ENCODE measurements around the gene NFXL1.

Gene NFXL1

DNA sequence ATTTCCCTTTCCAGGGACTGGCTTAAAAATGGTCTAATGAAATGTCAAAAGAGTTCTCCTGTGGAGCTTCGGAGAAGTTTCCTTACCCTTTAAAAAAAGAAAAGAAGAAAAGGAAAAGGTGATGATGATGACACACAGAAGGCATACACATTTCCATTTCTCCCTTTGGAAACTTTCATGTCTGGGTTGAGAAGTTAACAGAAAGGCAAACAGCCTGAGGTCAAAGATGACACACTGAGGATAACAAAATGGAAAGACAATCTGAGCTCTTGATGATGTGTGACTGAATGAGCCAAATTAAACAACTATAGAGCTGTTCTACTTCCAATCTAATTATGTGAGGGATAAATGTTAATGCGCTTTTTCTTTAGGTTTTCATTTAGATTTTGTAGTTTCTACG, 32.2 kb downstream of the NFXL1 start:
- TF ChIP-seq, protein P1, sequence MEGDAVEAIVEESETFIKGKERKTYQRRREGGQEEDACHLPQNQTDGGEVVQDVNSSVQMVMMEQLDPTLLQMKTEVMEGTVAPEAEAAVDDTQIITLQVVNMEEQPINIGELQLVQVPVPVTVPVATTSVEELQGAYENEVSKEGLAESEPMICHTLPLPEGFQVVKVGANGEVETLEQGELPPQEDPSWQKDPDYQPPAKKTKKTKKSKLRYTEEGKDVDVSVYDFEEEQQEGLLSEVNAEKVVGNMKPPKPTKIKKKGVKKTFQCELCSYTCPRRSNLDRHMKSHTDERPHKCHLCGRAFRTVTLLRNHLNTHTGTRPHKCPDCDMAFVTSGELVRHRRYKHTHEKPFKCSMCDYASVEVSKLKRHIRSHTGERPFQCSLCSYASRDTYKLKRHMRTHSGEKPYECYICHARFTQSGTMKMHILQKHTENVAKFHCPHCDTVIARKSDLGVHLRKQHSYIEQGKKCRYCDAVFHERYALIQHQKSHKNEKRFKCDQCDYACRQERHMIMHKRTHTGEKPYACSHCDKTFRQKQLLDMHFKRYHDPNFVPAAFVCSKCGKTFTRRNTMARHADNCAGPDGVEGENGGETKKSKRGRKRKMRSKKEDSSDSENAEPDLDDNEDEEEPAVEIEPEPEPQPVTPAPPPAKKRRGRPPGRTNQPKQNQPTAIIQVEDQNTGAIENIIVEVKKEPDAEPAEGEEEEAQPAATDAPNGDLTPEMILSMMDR (conservative IDR thresholded peaks at IDR 0.05; ENCODE audit: low read depth, low read length): no peak
- DNase-seq (ENCODE audit: low read depth): no peak

DNA sequence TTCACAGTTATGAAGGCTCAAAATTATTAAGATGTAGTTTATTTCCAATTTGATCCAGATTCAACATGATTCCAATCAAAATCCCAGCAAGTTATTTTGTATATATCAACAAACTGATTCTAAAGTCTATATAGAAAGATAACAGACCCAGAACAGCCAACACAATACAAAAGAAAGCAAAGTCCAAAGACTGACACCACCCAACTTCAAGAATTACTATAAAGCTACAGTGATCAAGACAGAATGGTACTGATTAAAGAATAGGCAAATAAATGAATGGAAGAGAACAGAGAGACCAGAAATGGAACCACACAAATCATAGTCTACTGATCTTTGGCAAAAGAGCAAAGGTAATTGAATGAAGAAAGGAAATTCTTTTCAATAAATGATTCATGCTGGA, 34.9 kb downstream of the NFXL1 start:
- no peak overlapping the region for H3K4me3 ChIP-seq (ENCODE audit: low read length)
- DNase-seq (ENCODE audit: low read depth): no peak
- TF ChIP-seq, protein P1 (conservative IDR thresholded peaks at IDR 0.05; ENCODE audit: low read depth, low read length): no peak

More for the DNA sequence above, 32.2 kb downstream of the NFXL1 start:
- H3K4me3 ChIP-seq (ENCODE audit: low read length): no peak overlapping the region

DNA sequence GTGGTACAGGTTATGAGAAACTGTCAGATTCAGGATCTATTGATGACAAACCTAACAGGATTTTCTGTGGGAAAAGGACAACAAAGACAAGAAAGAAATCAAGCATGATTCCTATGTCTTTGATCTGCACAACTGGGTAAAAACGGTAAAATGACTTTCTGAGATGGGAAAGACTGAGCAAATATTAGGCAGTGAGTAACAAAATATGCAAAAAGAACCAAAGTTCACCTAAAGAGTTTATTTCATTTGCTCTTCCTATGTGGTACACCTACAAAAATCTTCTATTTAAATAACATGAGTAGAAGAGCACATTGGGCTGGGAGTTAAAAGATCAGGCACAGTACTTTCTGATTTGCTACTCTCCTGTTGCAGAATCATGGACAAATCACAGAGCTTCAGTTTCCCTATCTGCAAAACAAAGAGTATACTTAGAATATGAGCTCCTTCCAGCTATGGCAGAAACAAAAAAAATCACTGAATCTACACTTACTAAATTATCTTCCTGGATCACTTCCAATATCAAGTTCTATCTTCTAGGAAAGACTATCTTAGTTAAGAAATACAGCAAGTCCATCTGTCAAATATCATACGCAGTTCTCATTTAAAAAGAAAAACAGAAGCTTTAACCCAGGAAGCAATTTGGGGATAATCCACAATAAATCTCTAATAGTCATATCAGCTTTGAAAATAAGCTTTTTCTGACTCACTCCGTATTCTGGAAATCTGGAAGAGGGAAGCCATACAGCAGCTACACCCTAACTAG, 37.4 kb downstream of the NFXL1 start:
- no peak for DNase-seq (ENCODE audit: low read depth)
- H3K4me3 ChIP-seq (ENCODE audit: low read length): no peak overlapping the region
- TF ChIP-seq, protein P1 (conservative IDR thresholded peaks at IDR 0.05; ENCODE audit: low read depth, low read length): no peak

DNA sequence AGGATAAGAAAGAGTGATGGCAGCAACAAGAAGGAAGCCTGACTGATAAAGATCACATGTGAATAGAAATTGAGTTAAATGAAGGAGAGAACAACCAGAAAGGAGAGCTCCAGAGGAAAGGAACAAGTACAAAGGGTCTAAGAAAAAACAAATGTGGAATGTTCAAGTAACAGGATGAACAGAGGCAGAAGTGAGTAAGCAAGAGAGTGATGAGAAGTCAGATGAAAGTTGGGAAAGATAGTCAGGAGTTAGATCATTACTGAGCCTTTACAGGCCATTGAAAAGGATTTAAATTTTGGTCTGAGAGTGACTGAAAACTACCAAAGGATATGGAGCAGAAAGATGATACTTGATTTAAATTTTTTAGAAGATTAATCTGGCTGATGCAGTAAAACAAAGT, 38.1 kb downstream of the NFXL1 start:
- TF ChIP-seq, protein P1 (conservative IDR thresholded peaks at IDR 0.05; ENCODE audit: low read depth, low read length): no peak
- DNase-seq (ENCODE audit: low read depth): no peak
- no peak overlapping the region for H3K4me3 ChIP-seq (ENCODE audit: low read length)

DNA sequence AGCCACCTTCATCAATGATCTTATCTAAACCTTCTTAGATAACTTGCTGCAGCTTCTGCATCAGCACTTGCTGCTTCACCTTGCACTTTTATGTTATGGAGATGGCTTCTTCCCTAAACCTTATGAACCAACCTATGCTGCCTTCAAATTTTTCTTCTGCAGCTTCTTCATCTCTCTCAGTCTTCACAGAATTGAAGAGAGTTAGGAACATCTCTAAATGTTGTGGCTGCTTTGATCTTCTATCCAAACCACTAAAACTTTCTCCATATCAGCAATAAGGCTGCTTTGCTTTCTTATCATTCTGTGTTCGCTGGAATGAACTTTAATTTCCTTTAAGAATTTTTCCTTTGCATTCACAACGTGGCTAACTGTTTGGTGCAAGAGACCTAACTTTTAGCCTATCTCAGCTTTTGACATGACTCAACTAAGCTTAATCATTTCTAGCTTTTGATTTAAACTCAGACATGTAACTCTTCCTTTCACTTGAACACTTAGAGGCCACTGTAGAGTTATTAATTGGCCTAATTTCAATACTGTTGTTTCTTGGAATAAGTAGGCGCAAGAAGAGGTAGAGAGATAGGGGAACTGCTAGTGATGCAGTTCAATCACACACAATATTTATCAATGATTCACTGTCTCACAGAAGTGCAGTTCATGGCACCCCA, 40.4 kb downstream of the NFXL1 start:
- TF ChIP-seq, protein P1 (conservative IDR thresholded peaks at IDR 0.05; ENCODE audit: low read depth, low read length): no peak
- DNase-seq (ENCODE audit: low read depth): no peak
- no peak overlapping the region for H3K4me3 ChIP-seq (ENCODE audit: low read length)

DNA sequence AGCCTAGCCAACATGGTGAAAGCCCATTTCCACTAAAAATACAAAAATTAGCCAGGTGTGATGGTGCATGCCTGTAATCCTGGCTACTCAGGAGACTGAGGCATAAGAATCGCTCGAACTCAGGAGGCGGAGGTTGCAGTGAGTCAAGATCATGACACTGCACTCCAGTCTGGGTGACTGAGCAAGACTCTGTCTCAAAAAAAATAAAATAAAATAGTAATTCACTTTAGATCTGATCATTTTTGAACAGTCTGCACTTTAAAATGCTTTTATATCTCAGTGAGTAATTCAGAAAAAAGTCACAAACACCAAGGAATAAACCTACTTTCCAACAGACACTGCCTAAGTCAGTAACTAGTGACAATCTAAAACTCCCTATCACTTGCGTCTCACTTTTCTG, 50.9 kb downstream of the NFXL1 start:
- H3K4me3 ChIP-seq (ENCODE audit: low read length): no peak overlapping the region
- DNase-seq (ENCODE audit: low read depth): no peak
- TF ChIP-seq, protein P1 (conservative IDR thresholded peaks at IDR 0.05; ENCODE audit: low read depth, low read length): no peak

DNA sequence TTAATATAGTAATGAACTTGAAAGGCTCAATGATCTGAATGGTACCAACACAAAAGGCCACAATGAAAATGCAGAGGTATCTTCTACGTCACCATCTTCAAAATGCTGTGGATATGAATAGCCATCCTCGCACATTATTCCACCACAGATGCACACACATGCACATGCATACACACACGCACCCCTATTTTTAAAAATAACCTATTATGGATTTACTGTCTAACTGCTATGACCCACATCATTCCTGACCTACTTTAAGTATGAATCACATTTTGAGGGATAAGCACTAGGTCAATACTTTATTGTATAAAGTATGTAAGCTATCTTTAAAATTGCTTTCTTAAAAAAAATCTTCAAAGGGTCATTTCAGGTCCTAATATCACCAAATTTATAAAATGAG, 52.1 kb downstream of the NFXL1 start:
- TF ChIP-seq, protein P1 (conservative IDR thresholded peaks at IDR 0.05; ENCODE audit: low read depth, low read length): no peak
- DNase-seq (ENCODE audit: low read depth): no peak

More for the DNA sequence above, 52.1 kb downstream of the NFXL1 start:
- no peak overlapping the region for H3K4me3 ChIP-seq (ENCODE audit: low read length)

All from retinal pigment epithelial cell (primary cell).